HG03159 (cell line): ENCODE results near the gene ZC3H12D.
"Not testable (repeated sequence)": the region's sequence is repeated elsewhere in the genome, so short reads cannot be mapped to it uniquely, and the experiment has no call there.

Source experiments
- ATAC-seq: cut with Tn5 transposase; IDR thresholded peaks from one replicate; pipeline ENCODE4 v1.9.1; 2021; ENCODE audit warnings: mild to moderate bottlenecking, moderate library complexity; ENCODE audit not compliant: unreplicated experiment

Gene ZC3H12D

GRCh38 chr6:149484733-149485700 is at the start of gene ZC3H12D:
ZC3H12D (minus strand) TSS chr6:149485014; CDS start chr6:149474543, 10,471 bp downstream.
- ATAC-seq = peak; percentile 46

GRCh38 chr6:149529650-149530049 is 44.8 kb upstream of the ZC3H12D start:
- ATAC-seq = no peak

GRCh38 chr6:149515494-149515893 is 30.7 kb upstream of the ZC3H12D start:
- no peak for ATAC-seq

- ATAC-seq = no peak
Measured at GRCh38 chr6:149513915-149514314, 29.1 kb upstream of the ZC3H12D start.

- ATAC-seq = no peak
Measured at GRCh38 chr6:149510793-149511512, 26.1 kb upstream of the ZC3H12D start.

GRCh38 chr6:149508485-149508884 is 23.7 kb upstream of the ZC3H12D start:
- ATAC-seq = no peak

- ATAC-seq = no peak
Measured at GRCh38 chr6:149503872-149504271, 19.1 kb upstream of the ZC3H12D start.

GRCh38 chr6:149503276-149503675 is 18.5 kb upstream of the ZC3H12D start:
- ATAC-seq = no peak

- no peak for ATAC-seq
Measured at GRCh38 chr6:149501768-149502167, 17.0 kb upstream of the ZC3H12D start.

GRCh38 chr6:149501201-149501600 is 16.4 kb upstream of the ZC3H12D start:
- ATAC-seq = no peak

GRCh38 chr6:149500096-149500495 is 15.3 kb upstream of the ZC3H12D start:
- no peak for ATAC-seq

GRCh38 chr6:149499066-149499465 is 14.3 kb upstream of the ZC3H12D start:
- ATAC-seq = no peak

GRCh38 chr6:149497365-149497764 is 12.6 kb upstream of the ZC3H12D start:
- no peak for ATAC-seq

- ATAC-seq = not testable (repeated sequence)
Measured at GRCh38 chr6:149496597-149496996, 11.8 kb upstream of the ZC3H12D start.

- not testable (repeated sequence) for ATAC-seq
Measured at GRCh38 chr6:149495349-149496016, 10.7 kb upstream of the ZC3H12D start.

GRCh38 chr6:149494810-149495209 is 10.0 kb upstream of the ZC3H12D start:
- ATAC-seq = peak; percentile 79

- ATAC-seq = no peak
Measured at GRCh38 chr6:149493761-149494320, 9.0 kb upstream of the ZC3H12D start.

GRCh38 chr6:149492798-149493343 is 8.1 kb upstream of the ZC3H12D start:
- ATAC-seq = no peak

GRCh38 chr6:149489967-149490366 is 5.2 kb upstream of the ZC3H12D start:
- ATAC-seq = no peak

- no peak for ATAC-seq
Measured at GRCh38 chr6:149488815-149489214, 4.0 kb upstream of the ZC3H12D start.

GRCh38 chr6:149487316-149487715 is 2.5 kb upstream of the ZC3H12D start:
- ATAC-seq = no peak
